ENCODE results near the gene GPR4. TPM values are rescaled to one million over a fixed set of nuclear protein-coding genes. Genes with fewer than 3 reads are reported as not detected.

The GPR4 gene
- total RNA-seq, 4 donors from 2014 or later: 2.0 to 10.4 (median 5.9) TPM

DNA sequence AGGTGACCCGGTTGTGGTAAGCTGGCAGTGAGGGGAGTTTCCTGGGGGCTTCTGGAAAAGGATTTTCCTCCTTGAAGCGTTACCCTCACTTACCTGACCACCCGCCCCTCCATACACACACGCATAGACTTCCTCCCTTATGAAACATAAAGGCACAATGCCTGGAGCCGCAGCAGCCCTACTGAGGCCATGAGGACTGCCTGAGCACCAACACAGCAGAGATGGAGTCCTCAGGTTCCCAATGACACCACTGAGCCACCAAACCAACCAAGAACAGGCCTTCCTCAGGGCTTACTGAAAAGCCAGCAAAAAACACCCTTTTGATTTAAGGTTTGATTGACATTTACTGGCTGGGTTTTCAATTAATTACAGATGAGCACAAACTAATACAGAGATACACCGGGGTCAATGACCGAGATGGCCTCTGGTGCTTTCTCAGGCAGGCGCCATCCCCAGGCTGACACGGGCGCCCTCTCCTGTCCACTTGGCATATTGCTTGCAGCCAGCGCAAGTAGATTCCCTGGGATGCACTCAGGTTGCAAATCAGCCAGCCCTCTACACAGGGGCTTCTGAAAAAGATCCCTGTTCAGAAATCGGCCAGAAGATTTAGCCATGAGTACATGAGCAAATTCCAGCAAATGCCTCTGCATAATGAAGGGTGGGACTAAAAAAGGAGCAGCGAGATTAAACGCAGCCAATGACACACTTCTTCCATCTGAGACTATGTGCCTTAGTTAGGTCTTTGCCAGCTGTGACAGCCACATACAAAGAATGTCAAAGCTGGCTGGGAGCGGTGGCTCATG, 32.2 kb downstream of the GPR4 start:
- TF ChIP-seq, protein P1, sequence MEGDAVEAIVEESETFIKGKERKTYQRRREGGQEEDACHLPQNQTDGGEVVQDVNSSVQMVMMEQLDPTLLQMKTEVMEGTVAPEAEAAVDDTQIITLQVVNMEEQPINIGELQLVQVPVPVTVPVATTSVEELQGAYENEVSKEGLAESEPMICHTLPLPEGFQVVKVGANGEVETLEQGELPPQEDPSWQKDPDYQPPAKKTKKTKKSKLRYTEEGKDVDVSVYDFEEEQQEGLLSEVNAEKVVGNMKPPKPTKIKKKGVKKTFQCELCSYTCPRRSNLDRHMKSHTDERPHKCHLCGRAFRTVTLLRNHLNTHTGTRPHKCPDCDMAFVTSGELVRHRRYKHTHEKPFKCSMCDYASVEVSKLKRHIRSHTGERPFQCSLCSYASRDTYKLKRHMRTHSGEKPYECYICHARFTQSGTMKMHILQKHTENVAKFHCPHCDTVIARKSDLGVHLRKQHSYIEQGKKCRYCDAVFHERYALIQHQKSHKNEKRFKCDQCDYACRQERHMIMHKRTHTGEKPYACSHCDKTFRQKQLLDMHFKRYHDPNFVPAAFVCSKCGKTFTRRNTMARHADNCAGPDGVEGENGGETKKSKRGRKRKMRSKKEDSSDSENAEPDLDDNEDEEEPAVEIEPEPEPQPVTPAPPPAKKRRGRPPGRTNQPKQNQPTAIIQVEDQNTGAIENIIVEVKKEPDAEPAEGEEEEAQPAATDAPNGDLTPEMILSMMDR (IDR thresholded peaks at IDR 0.05; ENCODE audit: low read depth): no peak

DNA sequence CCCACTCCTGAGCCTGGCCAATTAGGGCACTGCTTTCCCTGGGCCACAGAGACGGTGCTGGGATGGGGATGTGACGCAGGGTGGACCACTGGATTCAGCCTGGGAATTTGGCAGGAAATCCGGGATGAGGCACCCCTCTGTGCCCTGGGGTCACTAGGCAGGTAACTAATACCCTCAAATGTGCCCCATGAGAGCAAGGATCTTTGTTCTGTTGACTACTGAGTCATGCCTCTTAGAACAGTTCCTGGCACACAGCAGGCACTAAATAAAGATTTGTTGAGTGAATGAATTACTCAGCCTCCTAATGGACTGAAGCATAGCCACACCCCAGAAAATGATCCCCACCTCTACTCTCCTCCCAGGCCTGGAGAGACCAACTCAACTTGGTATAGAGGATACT, 33.3 kb downstream of the GPR4 start:
- TF ChIP-seq, protein P1 (IDR thresholded peaks at IDR 0.05; ENCODE audit: low read depth): no peak

DNA sequence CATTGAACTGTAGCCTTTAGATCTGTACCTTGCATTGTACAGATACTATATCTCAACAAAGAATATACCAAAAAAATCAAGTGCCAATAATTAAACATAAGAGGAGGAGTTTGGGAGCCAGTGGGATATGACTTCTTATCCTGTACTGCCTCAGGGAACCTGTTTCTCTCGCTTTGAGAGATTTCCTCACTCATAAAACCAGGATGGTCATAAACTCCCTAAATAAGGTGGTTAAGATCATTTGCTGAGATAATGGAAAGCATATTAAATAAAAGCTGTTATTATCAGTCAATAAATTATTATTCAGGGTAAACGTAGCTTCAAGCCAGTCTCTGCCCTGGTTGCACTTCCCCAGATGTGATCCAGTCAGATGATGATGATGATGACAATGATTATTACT, 34.4 kb downstream of the GPR4 start:
- TF ChIP-seq, protein P1 (IDR thresholded peaks at IDR 0.05; ENCODE audit: low read depth): no peak

DNA sequence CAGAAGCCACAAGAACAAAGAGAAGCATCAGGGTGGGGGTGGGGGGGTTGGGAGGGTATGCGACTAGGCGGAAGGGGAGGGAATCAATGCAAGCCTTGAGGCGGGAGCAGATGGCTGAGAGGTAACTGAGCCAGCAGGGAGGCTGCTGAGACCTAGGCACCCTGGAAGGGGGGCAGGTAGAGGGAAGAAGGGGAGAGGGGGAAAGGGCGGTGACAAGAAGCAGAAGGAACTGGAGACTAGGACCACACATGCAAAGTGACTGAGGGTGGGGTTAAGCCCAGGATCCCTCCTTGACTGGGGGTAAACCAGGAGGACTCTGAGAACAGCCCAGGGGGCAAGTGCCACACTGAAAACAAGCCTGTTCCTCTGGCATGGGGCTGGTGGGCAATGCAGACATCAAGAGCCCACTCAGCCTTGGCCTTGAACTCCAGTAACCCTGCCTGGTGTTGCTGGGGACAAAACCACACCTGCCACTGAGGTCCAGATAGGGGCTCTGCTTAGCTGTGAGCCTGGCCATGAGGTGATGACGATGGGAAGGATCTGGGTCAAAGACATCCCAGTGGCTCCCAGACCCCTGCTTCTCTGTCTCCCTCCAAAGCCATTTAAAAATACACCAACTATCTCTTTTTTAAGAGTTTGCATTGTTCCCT, 37.8 kb downstream of the GPR4 start:
- TF ChIP-seq, protein P1 (IDR thresholded peaks at IDR 0.05; ENCODE audit: low read depth): no peak

DNA sequence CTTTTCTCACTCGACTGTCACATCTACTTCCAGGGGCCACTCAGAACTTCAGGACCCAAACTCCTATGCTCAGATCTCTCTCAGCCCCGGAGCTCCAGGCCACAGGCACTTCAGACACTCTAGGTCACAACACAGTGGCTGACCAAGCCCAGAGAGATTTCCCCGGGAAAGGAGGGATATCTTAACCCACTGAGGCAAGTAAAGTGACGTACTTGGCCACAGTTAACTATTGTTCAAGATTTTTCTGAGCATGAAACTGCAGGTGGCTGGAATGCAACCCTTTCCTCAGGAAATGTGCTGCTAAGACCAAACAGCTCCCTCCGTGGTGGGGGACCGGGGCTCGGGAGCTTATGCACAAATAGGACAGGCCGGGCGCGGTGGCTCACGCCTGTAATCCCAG, 41.3 kb downstream of the GPR4 start:
- TF ChIP-seq, protein P1 (IDR thresholded peaks at IDR 0.05; ENCODE audit: low read depth): no peak

DNA sequence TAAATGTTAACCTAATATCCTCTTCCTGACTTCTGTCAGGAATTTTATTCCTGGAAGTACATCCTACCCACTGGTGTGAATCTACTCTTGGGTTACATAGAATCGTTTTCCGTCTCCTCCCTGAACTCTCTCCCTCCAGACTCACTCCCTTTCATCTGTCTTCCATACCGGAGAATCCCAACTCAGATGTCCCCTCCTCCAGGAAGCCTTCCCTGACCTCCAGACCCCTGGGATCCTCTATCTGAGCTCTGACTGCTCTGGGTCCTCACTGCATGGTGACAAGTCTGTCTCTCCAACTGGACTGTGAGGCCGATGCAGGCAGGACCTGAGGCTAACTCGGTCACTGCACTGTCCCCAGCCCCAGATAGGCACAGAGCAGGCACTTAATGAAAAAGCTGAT, 42.0 kb downstream of the GPR4 start:
- TF ChIP-seq, protein P1 (IDR thresholded peaks at IDR 0.05; ENCODE audit: low read depth): no peak

DNA sequence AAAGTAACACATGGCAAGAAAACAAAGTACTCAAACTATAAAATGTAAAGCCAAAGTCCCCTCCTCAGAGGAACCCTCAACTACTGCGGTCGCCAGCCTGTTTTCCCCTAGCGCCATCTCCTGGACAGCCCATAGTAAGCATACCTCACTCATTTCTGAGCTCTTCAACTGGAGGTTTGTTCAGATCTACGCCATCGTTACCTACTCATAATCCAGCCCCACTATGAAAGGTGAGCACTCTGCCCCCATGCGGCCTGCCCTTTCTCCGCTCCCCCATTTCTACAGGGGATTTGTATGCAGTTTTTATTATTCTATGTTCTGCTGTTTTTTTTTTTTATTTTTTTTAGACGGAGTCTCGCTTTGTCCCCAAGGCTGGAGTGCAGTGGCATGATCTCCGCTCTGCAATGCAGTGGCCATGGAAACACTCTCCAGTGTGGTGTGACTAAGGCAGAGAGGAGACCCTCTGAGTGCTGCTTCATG, 43.6 kb downstream of the GPR4 start:
- TF ChIP-seq, protein P1 (IDR thresholded peaks at IDR 0.05; ENCODE audit: low read depth): no peak
